ENCODE results near the gene PDZD7.

- no peak for TF ChIP-seq POLR2A (IDR thresholded peaks at IDR 0.05)
- TF ChIP-seq, protein P1, sequence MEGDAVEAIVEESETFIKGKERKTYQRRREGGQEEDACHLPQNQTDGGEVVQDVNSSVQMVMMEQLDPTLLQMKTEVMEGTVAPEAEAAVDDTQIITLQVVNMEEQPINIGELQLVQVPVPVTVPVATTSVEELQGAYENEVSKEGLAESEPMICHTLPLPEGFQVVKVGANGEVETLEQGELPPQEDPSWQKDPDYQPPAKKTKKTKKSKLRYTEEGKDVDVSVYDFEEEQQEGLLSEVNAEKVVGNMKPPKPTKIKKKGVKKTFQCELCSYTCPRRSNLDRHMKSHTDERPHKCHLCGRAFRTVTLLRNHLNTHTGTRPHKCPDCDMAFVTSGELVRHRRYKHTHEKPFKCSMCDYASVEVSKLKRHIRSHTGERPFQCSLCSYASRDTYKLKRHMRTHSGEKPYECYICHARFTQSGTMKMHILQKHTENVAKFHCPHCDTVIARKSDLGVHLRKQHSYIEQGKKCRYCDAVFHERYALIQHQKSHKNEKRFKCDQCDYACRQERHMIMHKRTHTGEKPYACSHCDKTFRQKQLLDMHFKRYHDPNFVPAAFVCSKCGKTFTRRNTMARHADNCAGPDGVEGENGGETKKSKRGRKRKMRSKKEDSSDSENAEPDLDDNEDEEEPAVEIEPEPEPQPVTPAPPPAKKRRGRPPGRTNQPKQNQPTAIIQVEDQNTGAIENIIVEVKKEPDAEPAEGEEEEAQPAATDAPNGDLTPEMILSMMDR (IDR thresholded peaks at IDR 0.05) = no peak
Measured at GRCh38 chr10:100981178-100981772, 49.7 kb downstream of the PDZD7 start.

Measured in ovary (tissue), 3 donors.